HepG2 (cell line): ENCODE results near the gene ID4. TPM values are rescaled to one million over a fixed set of nuclear protein-coding genes. Genes with fewer than 3 reads are reported as not detected.

Experiments used
- DRAP1 ChIP-seq: IDR thresholded peaks from 2 replicates; pipeline ENCODE4 v1.6.1; 2016; ENCODE audit warnings: missing genetic modification reagents, missing compliant biosample characterization
- HNRNPUL1 ChIP-seq: fragments of 200-400 bp; formaldehyde crosslinking; IDR thresholded peaks from 2 replicates; pipeline ENCODE4 v1.6.1; 2017; ENCODE audit warnings: low read depth, mild to moderate bottlenecking, low read length, moderate library complexity
- NFE2L2 ChIP-seq: fragments of 150-350 bp; IDR thresholded peaks from 2 replicates; pipeline ENCODE4 v1.6.1; 2014; ENCODE audit warnings: low read length
- RXRB ChIP-seq: IDR thresholded peaks from 2 replicates; pipeline ENCODE4 v1.6.1; 2016; ENCODE audit warnings: borderline replicate concordance, missing genetic modification reagents, missing compliant biosample characterization
- THAP7 ChIP-seq: sonication (generic); formaldehyde crosslinking; IDR thresholded peaks from 2 replicates; pipeline ENCODE4 v1.8.1; 2023; ENCODE audit warnings: mild to moderate bottlenecking, missing genetic modification reagents
- ZHX2 ChIP-seq, 2 experiments: sonication (generic) in 1 of 2; formaldehyde crosslinking in 1 of 2; IDR thresholded peaks; 2 replicates each; pipeline versions ENCODE4 v1.6.1 to v1.9.0; 2014 to 2022; ENCODE audit warnings: antibody characterized with exemption in 1 of 2, borderline replicate concordance in 1 of 2, inconsistent platforms in 1 of 2, low read depth in 1 of 2, missing genetic modification reagents in 1 of 2
- ZNF318 ChIP-seq: sonication (generic); formaldehyde crosslinking; IDR thresholded peaks from 2 replicates; pipeline ENCODE4 v1.4.0; 2020; ENCODE audit warnings: mild to moderate bottlenecking, missing genetic modification reagents
- ZNF446 ChIP-seq: sonication (generic); formaldehyde crosslinking; IDR thresholded peaks from 2 replicates; pipeline ENCODE4 v1.5.0; 2020; ENCODE audit warnings: mild to moderate bottlenecking, missing genetic modification reagents
- ZNF607 ChIP-seq: sonication (generic); formaldehyde crosslinking; IDR thresholded peaks from 2 replicates; pipeline ENCODE4 v1.5.1; 2020; ENCODE audit warnings: missing genetic modification reagents, mild to moderate bottlenecking, borderline replicate concordance
- ZNF720 ChIP-seq: sonication (generic); formaldehyde crosslinking; IDR thresholded peaks from 2 replicates; pipeline ENCODE4 v1.4.0; 2020; ENCODE audit warnings: missing genetic modification reagents
- ZNF891 ChIP-seq: sonication (generic); formaldehyde crosslinking; IDR thresholded peaks from 2 replicates; pipeline ENCODE4 v1.5.0; 2020; ENCODE audit warnings: mild to moderate bottlenecking, missing genetic modification reagents
- polyA plus RNA-seq, 8 experiments: library from polyadenylated mRNA; depleted of rRNA in 3 of 8; stranded (reverse) in 7 of 8; unstranded in 1 of 8; fragments of >200 nt; fragmentation: Illumina TruSeq in 4 of 8; extraction: Trizol in 4 of 8; gene quantifications; 2 replicates each; pipeline versions ENCODE4 v1.2.1 to v1.2.3, GENCODE V29; 2011 to 2016; ENCODE audit warnings: low read depth in 4 of 8, missing spikeins in 1 of 8, mixed read lengths in 1 of 8; ENCODE audit not compliant: insufficient read depth in 1 of 8
- total RNA-seq, 5 experiments: library from RNA; depleted of rRNA; stranded (reverse); fragments of >200 nt; fragmentation: Illumina TruSeq; extraction: Trizol; gene quantifications; 2 replicates each; pipeline ENCODE4 v1.2.3, GENCODE V29; 2016; ENCODE audit warnings: low read depth in 1 of 5

ID4 gene
- total and polyA plus RNA-seq, 2 of the 13 experiments (the other 11 are each of a cell fraction or from before 2014, with no cell fraction given) = 0.20 to 0.44 TPM

- TF ChIP-seq ZHX2 (IDR thresholded peaks at IDR 0.05; ENCODE audit: low read depth) = peak; percentile 38; the same call in 1 of the 2 replicates
- peak; percentile 96; the same call in 1 of the 2 replicates for TF ChIP-seq ZHX2 (CRISPR knock-in tag; IDR thresholded peaks at IDR 0.05; ENCODE audit: borderline replicate concordance)
- TF ChIP-seq ZNF607 (CRISPR knock-in tag) = peak; percentile 96
- TF ChIP-seq NFE2L2 = peak; percentile 24; the same call in 1 of the 2 replicates
- TF ChIP-seq ZNF891 (CRISPR knock-in tag) = peak; percentile 70; the same call in 1 of the 2 replicates
- 0 out of 2 replicates have a peak, but pooled peaks have one; percentile 62 for TF ChIP-seq ZNF446 (CRISPR knock-in tag)
- no peak for TF ChIP-seq ZNF720 (CRISPR knock-in tag)
- peak; percentile 36; the same call in 1 of the 2 replicates for TF ChIP-seq RXRB (CRISPR knock-in tag)
- TF ChIP-seq HNRNPUL1 = peak; percentile 69; the same call in 1 of the 2 replicates
- no peak; the same call in 1 of the 2 replicates for TF ChIP-seq THAP7 (CRISPR knock-in tag)
- TF ChIP-seq DRAP1 (CRISPR knock-in tag) = peak; percentile 33; the same call in 1 of the 2 replicates
- no peak for TF ChIP-seq ZNF318 (CRISPR knock-in tag)
Measured at GRCh38 chr6:19804205-19805128, 32.7 kb upstream of the ID4 start (continued).
